Measurements from ENCODE around the gene LIN9. TPM values are rescaled to one million over a fixed set of nuclear protein-coding genes. Genes with fewer than 3 reads are reported as not detected.
"Not testable (repeated sequence)": the region's sequence is repeated elsewhere in the genome, so short reads cannot be mapped to it uniquely, and the experiment has no call there.

The LIN9 gene
- total RNA-seq, 3 donors from 2014 or later: 3.8 to 4.5 (median 4.4) TPM

DNA sequence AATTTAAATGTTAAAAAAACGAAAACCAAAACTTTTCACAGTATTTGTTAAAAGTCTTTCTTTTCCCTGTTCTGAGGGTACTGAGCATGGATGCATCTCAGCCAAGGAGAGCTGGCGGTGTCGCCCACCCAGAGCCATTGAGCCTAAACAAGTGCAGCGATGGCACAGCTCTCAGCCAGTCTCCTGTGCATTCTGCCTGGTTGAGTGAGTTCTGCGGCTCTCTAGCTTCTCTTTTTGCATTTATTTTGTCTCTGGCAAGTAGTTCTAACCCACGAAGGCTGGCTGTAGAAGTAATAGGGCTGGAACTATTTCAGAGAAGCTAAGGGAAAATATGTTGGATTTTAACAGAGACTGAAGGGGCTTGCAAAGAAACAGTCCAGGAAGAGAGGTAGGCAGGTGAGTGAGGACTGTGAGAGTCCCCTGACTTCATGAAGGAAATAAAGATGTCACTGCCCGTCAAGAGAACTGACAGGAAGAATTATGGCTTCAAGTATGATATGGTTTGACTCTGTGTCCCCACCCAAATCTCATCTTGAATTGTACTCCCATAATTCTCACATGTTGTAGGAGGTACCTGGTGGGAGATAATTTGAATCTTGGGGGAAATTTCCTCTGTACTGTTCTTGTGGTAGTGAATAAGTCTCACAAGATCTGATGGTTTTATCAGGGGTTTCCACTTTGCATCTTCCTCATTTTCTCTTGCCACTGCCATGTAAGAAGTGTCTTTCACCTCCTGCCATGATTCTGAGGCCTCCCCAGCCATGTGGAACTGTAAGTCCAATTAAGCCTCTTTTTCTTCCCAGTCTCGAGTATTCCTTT lies 35.7 kb upstream of the LIN9 start:
- intact Hi-C loops (cut with DNase I, micrococcal nuclease): no loop called here
- no peak for ATAC-seq

GRCh38 chr1:226342656-226343055 lies 33.7 kb upstream of the LIN9 start:
- H3K4me3 ChIP-seq: no peak overlapping the region
- ATAC-seq: no peak

More for the DNA sequence above, 35.7 kb upstream of the LIN9 start:
- H3K4me3 ChIP-seq: no peak overlapping the region
- no peaks in the 10 kb centered on the region for H3K36me3 ChIP-seq (ENCODE audit: low read depth)
- no peaks in the 10 kb centered on the region for H3K9me3 ChIP-seq
- no peak for DNase-seq
- peaks cover under 1% of the 10 kb centered on the region for H3K4me1 ChIP-seq (ENCODE audit: low read depth)
- no peak for TF ChIP-seq CTCF (IDR thresholded peaks at IDR 0.05)

DNA sequence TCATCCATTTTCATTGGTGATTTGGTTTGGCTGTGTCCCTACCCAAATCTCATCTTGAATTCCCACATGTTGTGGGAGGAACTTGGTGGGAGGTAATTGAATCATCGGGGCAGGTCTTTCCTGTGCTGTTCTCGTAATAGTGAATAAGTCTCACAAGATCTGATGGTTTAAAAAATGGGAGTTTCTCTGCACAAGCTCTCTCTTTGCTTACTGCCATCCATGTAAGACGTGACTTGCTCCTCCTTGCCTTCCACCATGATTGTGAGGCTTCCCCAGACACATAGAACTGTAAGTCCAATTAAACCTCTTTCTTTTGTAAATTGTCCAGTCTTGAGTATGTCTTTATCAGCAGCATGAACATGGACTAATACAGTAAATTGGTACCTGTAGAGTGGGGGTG lies 31.1 kb upstream of the LIN9 start:
- H3K4me1 ChIP-seq (ENCODE audit: low read depth); H3K9me3 ChIP-seq; H3K4me3 ChIP-seq; ATAC-seq; H3K36me3 ChIP-seq (ENCODE audit: low read depth); intact Hi-C loops (cut with DNase I, micrococcal nuclease); DNase-seq: not testable (repeated sequence)

More at GRCh38 chr1:226342656-226343055, 33.7 kb upstream of the LIN9 start:
- no peak for TF ChIP-seq CTCF (IDR thresholded peaks at IDR 0.05)
- intact Hi-C loops (cut with DNase I, micrococcal nuclease): no loop called here
- Histone ChIP-seq H3K9me3 (no peaks in the 10 kb centered on the region), H3K4me1 (ENCODE audit: low read depth) (no peaks in the 10 kb centered on the region), H3K36me3 (ENCODE audit: low read depth) (no peaks in the 10 kb centered on the region)
- no peak for DNase-seq

GRCh38 chr1:226337276-226337875 lies 28.4 kb upstream of the LIN9 start:
- intact Hi-C loops (cut with DNase I, micrococcal nuclease): no loop called here
- Histone ChIP-seq H3K9me3 (no peaks in the 10 kb centered on the region), H3K4me1 (ENCODE audit: low read depth) (no peaks in the 10 kb centered on the region), H3K4me3 (no peak overlapping the region), H3K36me3 (ENCODE audit: low read depth) (no peaks in the 10 kb centered on the region)
- no peak for ATAC-seq
- no peak for TF ChIP-seq CTCF (IDR thresholded peaks at IDR 0.05)
- DNase-seq: no peak

DNA sequence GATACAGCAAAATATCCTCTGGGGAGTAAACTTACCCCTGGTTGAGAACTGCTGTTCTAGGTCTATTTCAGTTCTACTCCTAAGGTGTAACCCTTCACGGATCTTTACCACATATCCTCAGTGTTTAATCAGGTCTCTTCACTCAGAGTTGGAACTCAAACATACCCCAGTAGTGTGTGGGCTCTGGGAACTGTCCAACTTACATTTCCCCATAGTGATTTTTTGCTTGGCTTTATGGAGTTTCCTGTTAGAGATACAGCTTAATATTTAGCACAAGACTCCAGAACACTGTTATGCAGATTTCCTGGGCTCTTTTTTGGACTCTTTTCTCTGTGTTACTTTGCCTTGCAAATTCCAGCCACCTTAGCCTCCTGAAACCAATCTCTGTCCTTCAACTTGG lies 26.7 kb upstream of the LIN9 start:
- no peaks in the 10 kb centered on the region for H3K36me3 ChIP-seq (ENCODE audit: low read depth)
- TF ChIP-seq CTCF (IDR thresholded peaks at IDR 0.05): no peak
- DNase-seq (no peak), ATAC-seq (no peak)
- intact Hi-C loops (cut with DNase I, micrococcal nuclease): no loop called here
- H3K4me1 ChIP-seq (ENCODE audit: low read depth): no peaks in the 10 kb centered on the region
- no peaks in the 10 kb centered on the region for H3K9me3 ChIP-seq
- no peak overlapping the region for H3K4me3 ChIP-seq

GRCh38 chr1:226332947-226333346 lies 24.0 kb upstream of the LIN9 start:
- DNase-seq (no peak), ATAC-seq (no peak)
- no peaks in the 10 kb centered on the region for H3K36me3 ChIP-seq (ENCODE audit: low read depth)
- no peaks in the 10 kb centered on the region for H3K9me3 ChIP-seq
- intact Hi-C loops (cut with DNase I, micrococcal nuclease): no loop called here
- TF ChIP-seq CTCF (IDR thresholded peaks at IDR 0.05): no peak
- H3K4me3 ChIP-seq: no peak overlapping the region
- H3K4me1 ChIP-seq (ENCODE audit: low read depth): no peaks in the 10 kb centered on the region
